Breast epithelium (tissue), 4 donors: Measurements from ENCODE around the gene ZNF879. TPM values are rescaled to one million over a fixed set of nuclear protein-coding genes. Genes with fewer than 3 reads are reported as not detected.

ENCODE experiments used
- DNase-seq, 2 donors: peaks; one replicate each; pipeline ENCODE4 v3.0.0-alpha.2; 2019; ENCODE audit warnings: low spot score in 2 of 2
- H3K27ac ChIP-seq, 2 donors: fragments of 200-600 bp; sonication (generic) in 1 of 2; one replicate each; pipeline ENCODE4 v1.5.1; 2016 to 2019; ENCODE audit warnings: mild to moderate bottlenecking in 1 of 2
- H3K27me3 ChIP-seq, 2 donors: fragments of 200-600 bp; sonication (generic) in 1 of 2; one replicate each; pipeline versions ENCODE4 v1.5.1 to v1.6.0; 2017 to 2019; ENCODE audit warnings: control low read depth in 1 of 2, mild to moderate bottlenecking in 1 of 2
- H3K36me3 ChIP-seq: fragments of 200-600 bp; one replicate; pipeline ENCODE4 v1.5.1; 2019
- H3K4me1 ChIP-seq, 2 donors: fragments of 200-600 bp; sonication (generic); one replicate each; pipeline ENCODE4 v1.5.1; 2016 to 2019; ENCODE audit warnings: control low read depth in 1 of 2
- H3K4me3 ChIP-seq, 3 donors: fragments of 200-600 bp; sonication (generic); 1 replicate in 2 of 3; 2 replicates in 1 of 3; pipeline ENCODE4 v1.5.1; 2016 to 2019; ENCODE audit warnings: mild to moderate bottlenecking in 3 of 3, moderate library complexity in 2 of 3
- H3K9me3 ChIP-seq, 2 donors: fragments of 200-600 bp; sonication (generic) in 1 of 2; one replicate each; pipeline ENCODE4 v1.5.1; 2016 to 2019; ENCODE audit warnings: control low read depth in 1 of 2
- CTCF ChIP-seq, 3 donors: fragments of 450-650 bp; IDR thresholded peaks; one replicate each; pipeline ENCODE4 v1.5.1; 2016 to 2017; ENCODE audit warnings: antibody characterized with exemption in 3 of 3, mild to moderate bottlenecking in 3 of 3, moderate library complexity in 3 of 3
- POLR2A ChIP-seq: fragments of 450-650 bp; IDR thresholded peaks from one replicate; pipeline ENCODE4 v1.6.1; 2016; ENCODE audit warnings: antibody characterized with exemption, mild to moderate bottlenecking, moderate library complexity
- POLR2AphosphoS5 ChIP-seq, 3 donors: sonication (generic); formaldehyde crosslinking; IDR thresholded peaks; one replicate each; pipeline ENCODE4 v1.6.1; 2017; ENCODE audit warnings: antibody characterized with exemption in 3 of 3
- intact Hi-C: fragments of 100-400 bp; cut with DNase I; formaldehyde crosslinking; loops from one replicate; pipeline ENCODE4 v1.15.1; 2023; ENCODE audit warnings: low total_unique reads
- total RNA-seq, 3 donors: library from RNA; depleted of rRNA; stranded (reverse); fragments of >200 nt; gene quantifications; one replicate each; pipeline ENCODE4 v1.1.0, GENCODE V29; 2016

Gene ZNF879
- total RNA-seq, 3 donors from 2014 or later = 4.8 to 13.8 (median 7.9) TPM

- no peaks in the 10 kb centered on the region for H3K36me3 ChIP-seq
- H3K9me3 ChIP-seq = peaks cover 85 to 89% of the 10 kb centered on the region in 2 donors
- no peaks in the 10 kb centered on the region for H3K27me3 ChIP-seq
- TF ChIP-seq POLR2AphosphoS5 (IDR thresholded peaks at IDR 0.05) (no peak), POLR2A (no peak), CTCF (IDR thresholded peaks at IDR 0.05) (no peak)
- H3K27ac ChIP-seq = no peak overlapping the region
- intact Hi-C loops = no loop called here
- H3K4me1 ChIP-seq = no peaks in the 10 kb centered on the region
- peak overlapping the region in 1 of 3 donors; percentile 25 for H3K4me3 ChIP-seq
- DNase-seq = no peak
Observed at GRCh38 chr5:178986326-178986960, 37.2 kb upstream of the ZNF879 start.

- TF ChIP-seq POLR2AphosphoS5 (IDR thresholded peaks at IDR 0.05) = no peak
- no peak for TF ChIP-seq POLR2A
- TF ChIP-seq CTCF (IDR thresholded peaks at IDR 0.05) = no peak
- no peak overlapping the region for H3K27ac ChIP-seq
- peaks cover 75 to 76% of the 10 kb centered on the region in 2 donors for H3K9me3 ChIP-seq
- H3K4me1 ChIP-seq = no peaks in the 10 kb centered on the region
- H3K27me3 ChIP-seq = peaks cover 0 to 9% of the 10 kb centered on the region in 2 donors
- no peaks in the 10 kb centered on the region for H3K36me3 ChIP-seq
- no peak for DNase-seq
- intact Hi-C loops = no loop called here
- no peak overlapping the region for H3K4me3 ChIP-seq
Observed at GRCh38 chr5:178988436-178989220, 35.0 kb upstream of the ZNF879 start.

GRCh38 chr5:178989311-178989710 is 34.3 kb upstream of the ZNF879 start:
- Histone ChIP-seq H3K9me3 (peaks cover 68 to 72% of the 10 kb centered on the region in 2 donors), H3K27me3 (peaks cover 0 to 16% of the 10 kb centered on the region in 2 donors), H3K4me1 (no peaks in the 10 kb centered on the region), H3K27ac (no peak overlapping the region), H3K4me3 (no peak overlapping the region), H3K36me3 (no peaks in the 10 kb centered on the region)
- TF ChIP-seq CTCF (IDR thresholded peaks at IDR 0.05) (no peak), POLR2AphosphoS5 (IDR thresholded peaks at IDR 0.05) (no peak), POLR2A (no peak)
- intact Hi-C loops = no loop called here
- DNase-seq = no peak

GRCh38 chr5:178990491-178990890 is 33.1 kb upstream of the ZNF879 start:
- Histone ChIP-seq H3K4me1 (no peaks in the 10 kb centered on the region), H3K27me3 (peaks cover 0 to 26% of the 10 kb centered on the region in 2 donors), H3K4me3 (no peak overlapping the region), H3K36me3 (no peaks in the 10 kb centered on the region), H3K27ac (no peak overlapping the region), H3K9me3 (peaks cover 59 to 63% of the 10 kb centered on the region in 2 donors)
- TF ChIP-seq POLR2A = no peak
- no peak for TF ChIP-seq CTCF (IDR thresholded peaks at IDR 0.05)
- TF ChIP-seq POLR2AphosphoS5 (IDR thresholded peaks at IDR 0.05) = no peak
- intact Hi-C loops = no loop called here
- DNase-seq = no peak
